Thyroid gland (tissue), 4 donors: ENCODE measurements around the gene KMT5C. TPM values are rescaled to one million over a fixed set of nuclear protein-coding genes. Genes with fewer than 3 reads are reported as not detected.

Source experiments
- DNase-seq, 2 donors: peaks; one replicate each; pipeline ENCODE4 v3.0.0-alpha.2; 2019
- H3K27ac ChIP-seq, 3 donors: fragments of 200-600 bp; sonication (generic); 1 replicate in 2 of 3; 2 replicates in 1 of 3; pipeline ENCODE4 v1.5.1; 2016 to 2019; ENCODE audit warnings: mild to moderate bottlenecking in 1 of 3, moderate library complexity in 1 of 3
- H3K27me3 ChIP-seq: fragments of 200-600 bp; sonication (generic); one replicate; pipeline ENCODE4 v1.5.1; 2019
- H3K36me3 ChIP-seq, 2 donors: fragments of 200-600 bp; sonication (generic); one replicate each; pipeline ENCODE4 v1.5.1; 2016 to 2019
- H3K4me1 ChIP-seq, 2 donors: fragments of 200-600 bp; sonication (generic); one replicate each; pipeline ENCODE4 v1.5.1; 2017 to 2019
- H3K4me3 ChIP-seq, 3 donors: fragments of 200-600 bp; sonication (generic); replicated peaks in 1 of 3; 1 replicate in 2 of 3; 2 replicates in 1 of 3; pipeline ENCODE4 v1.5.1; 2016; ENCODE audit warnings: mild to moderate bottlenecking in 1 of 3
- H3K9me3 ChIP-seq: fragments of 200-600 bp; sonication (generic); one replicate; pipeline ENCODE4 v1.5.1; 2017
- POLR2A ChIP-seq, 2 donors: fragments of 450-650 bp; IDR thresholded peaks; one replicate each; pipeline ENCODE4 v1.6.1; 2017; ENCODE audit warnings: antibody characterized with exemption in 2 of 2, mild to moderate bottlenecking in 2 of 2, moderate library complexity in 1 of 2
- WGBS, 2 donors: methylation state at CpG; one replicate each; pipeline ENCODE4 v1.1.5; 2017; 5-methylcytosine and 5-hydroxymethylcytosine counted together
- intact Hi-C: fragments of 100-400 bp; cut with DNase I; formaldehyde crosslinking; loops from one replicate; pipeline ENCODE4 v1.15.1; 2023
- total RNA-seq, 4 donors: library from RNA; depleted of rRNA; stranded (reverse); fragments of >200 nt; gene quantifications; one replicate each; pipeline ENCODE4 v1.2.3, GENCODE V29; 2016
- TF ChIP-seq, protein P1 (sequence below), 6 experiments: fragments of 200-600 bp in 3 of 6; fragments of 450-650 bp in 3 of 6; sonication (generic) in 3 of 6; IDR thresholded peaks; one replicate each; pipeline ENCODE4 v1.5.1; 2016 to 2019; ENCODE audit warnings: antibody characterized with exemption in 6 of 6, mild to moderate bottlenecking in 2 of 6, inconsistent platforms in 1 of 6, moderate library complexity in 1 of 6

KMT5C gene
- total RNA-seq, 4 donors from 2014 or later: 7.5 to 22.0 (median 15.4) TPM

DNA sequence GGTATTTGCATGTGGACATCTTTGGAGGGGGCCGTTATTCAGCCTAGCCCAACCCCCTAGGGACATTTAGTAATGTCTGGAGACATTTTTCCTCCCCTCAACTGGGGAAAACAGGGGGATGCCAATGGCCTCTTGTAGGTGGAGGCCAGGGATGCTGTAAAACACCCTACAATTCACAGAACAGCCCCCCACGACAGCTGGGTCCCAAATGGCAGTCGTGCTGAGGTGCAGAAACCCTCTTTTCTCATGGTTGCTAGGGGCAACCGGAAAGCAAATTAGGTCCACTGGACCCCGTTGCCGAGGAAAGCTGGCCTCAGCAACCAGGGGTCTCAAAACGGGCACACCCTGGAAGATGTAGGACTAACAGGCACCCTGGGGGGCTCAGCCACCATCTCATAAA lies 29.2 kb upstream of the KMT5C start:
- intact Hi-C loops: no loop called here
- no peaks in the 10 kb centered on the region for H3K9me3 ChIP-seq
- no peak for DNase-seq
- no peak overlapping the region for H3K4me3 ChIP-seq
- H3K27ac ChIP-seq: no peak overlapping the region
- WGBS, 2 donors: 76 to 89% methylated on average over 4 to 7 of the region's 7 CpGs
- H3K4me1 ChIP-seq: no peaks in the 10 kb centered on the region
- TF ChIP-seq, protein P1, sequence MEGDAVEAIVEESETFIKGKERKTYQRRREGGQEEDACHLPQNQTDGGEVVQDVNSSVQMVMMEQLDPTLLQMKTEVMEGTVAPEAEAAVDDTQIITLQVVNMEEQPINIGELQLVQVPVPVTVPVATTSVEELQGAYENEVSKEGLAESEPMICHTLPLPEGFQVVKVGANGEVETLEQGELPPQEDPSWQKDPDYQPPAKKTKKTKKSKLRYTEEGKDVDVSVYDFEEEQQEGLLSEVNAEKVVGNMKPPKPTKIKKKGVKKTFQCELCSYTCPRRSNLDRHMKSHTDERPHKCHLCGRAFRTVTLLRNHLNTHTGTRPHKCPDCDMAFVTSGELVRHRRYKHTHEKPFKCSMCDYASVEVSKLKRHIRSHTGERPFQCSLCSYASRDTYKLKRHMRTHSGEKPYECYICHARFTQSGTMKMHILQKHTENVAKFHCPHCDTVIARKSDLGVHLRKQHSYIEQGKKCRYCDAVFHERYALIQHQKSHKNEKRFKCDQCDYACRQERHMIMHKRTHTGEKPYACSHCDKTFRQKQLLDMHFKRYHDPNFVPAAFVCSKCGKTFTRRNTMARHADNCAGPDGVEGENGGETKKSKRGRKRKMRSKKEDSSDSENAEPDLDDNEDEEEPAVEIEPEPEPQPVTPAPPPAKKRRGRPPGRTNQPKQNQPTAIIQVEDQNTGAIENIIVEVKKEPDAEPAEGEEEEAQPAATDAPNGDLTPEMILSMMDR (IDR thresholded peaks at IDR 0.05): no peak
- no peak for TF ChIP-seq POLR2A (IDR thresholded peaks at IDR 0.05)
- no peaks in the 10 kb centered on the region for H3K27me3 ChIP-seq
- no peaks in the 10 kb centered on the region for H3K36me3 ChIP-seq

DNA sequence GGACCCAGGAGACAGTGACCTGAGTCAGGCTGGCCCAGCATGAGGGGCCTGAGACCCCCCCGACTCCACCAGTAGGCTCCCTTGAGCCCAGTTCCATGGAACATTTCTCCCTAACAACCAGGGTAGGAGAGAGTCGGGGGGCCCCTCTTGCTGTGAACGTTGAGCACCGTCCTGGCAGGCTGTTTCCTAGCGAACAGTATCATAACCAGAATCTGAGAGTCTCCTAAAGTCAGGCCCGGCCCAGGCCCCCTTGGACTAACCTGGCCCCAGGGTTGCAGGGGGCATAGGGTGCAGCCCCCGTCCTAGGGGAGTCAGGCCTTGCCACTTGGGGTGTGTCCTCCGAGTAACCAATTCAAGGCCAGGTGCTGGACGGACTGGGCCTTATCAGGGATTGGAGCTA lies 28.3 kb upstream of the KMT5C start:
- no peaks in the 10 kb centered on the region for H3K27me3 ChIP-seq
- 83 to 94% methylated on average over 3 to 8 of the region's 9 CpGs for WGBS, 2 donors
- intact Hi-C loops: no loop called here
- no peak for TF ChIP-seq POLR2A (IDR thresholded peaks at IDR 0.05)
- TF ChIP-seq, protein P1 (IDR thresholded peaks at IDR 0.05): no peak
- H3K36me3 ChIP-seq: no peaks in the 10 kb centered on the region
- no peak for DNase-seq
- no peak overlapping the region for H3K27ac ChIP-seq
- H3K4me1 ChIP-seq: no peaks in the 10 kb centered on the region
- no peak overlapping the region for H3K4me3 ChIP-seq
- H3K9me3 ChIP-seq: no peaks in the 10 kb centered on the region

DNA sequence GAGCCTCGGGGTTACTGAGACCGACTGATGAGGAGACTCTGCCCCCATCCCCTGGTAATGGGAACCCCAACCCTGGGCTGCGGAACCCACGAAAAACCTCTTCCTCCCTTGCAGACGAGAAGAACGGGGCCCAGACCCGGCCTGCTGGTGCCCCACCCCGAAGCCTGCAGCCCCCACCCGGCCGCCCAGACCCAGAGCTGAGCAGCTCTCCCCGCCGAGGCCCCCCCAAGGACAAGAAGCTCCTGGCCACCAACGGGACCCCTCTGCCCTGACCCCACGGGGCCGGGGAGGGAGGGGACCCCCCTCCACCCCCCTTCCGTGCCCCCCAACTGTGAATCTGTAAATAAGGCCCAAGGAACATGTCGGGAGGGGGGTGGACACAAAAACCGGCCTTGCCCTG lies 27.9 kb upstream of the KMT5C start:
- H3K4me3 ChIP-seq: no peak overlapping the region
- TF ChIP-seq, protein P1 (IDR thresholded peaks at IDR 0.05): no peak
- TF ChIP-seq POLR2A (IDR thresholded peaks at IDR 0.05): no peak

DNA sequence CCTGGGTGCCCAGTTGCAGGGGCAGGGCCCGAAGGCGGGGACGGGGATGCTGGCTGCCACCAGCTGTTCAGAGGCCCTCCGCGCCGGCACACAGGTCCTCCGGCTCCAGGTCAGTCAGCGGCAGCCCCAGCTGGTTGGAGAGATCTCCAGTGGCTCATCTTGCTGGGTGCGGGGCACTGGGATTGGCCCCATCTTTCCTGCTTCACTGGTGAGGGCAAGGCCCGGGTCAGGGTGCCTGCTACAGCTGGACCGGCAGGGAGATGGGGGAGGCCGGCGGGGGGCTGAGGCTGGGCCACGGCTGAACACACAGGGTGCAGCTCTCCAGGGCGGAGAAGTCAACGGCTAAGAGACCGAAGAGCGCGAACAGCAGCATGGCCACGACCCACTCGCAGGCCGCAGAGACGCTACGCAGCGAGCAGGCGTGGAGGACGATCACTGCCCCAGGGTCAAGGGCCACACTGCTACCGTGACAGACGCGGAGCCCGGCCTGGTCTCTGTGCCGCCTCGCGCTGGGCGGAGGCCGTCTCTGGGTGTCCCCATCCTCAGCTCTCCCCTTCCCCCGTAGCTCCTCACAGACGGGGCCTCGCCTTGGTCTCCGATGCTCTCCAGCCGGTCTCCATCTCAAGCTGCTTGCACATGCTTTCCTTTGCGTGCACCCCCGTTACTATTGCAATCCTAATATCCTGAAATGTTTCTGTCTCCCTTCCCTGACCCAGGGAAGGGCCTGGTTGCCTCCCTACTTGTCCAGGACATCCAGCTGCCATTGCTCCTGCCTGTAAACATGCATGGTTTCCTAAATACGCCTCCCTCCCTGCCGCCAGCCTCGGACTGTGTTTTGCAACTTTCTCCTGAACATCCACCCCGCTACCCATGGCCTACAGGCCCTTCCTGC lies 26.8 kb upstream of the KMT5C start:
- H3K36me3 ChIP-seq: no peaks in the 10 kb centered on the region
- DNase-seq: no peak
- 84 to 86% methylated on average over 44 to 47 of the region's 47 CpGs for WGBS, 2 donors
- no peak overlapping the region for H3K27ac ChIP-seq
- H3K4me1 ChIP-seq: no peaks in the 10 kb centered on the region
- H3K27me3 ChIP-seq: no peaks in the 10 kb centered on the region
- no peaks in the 10 kb centered on the region for H3K9me3 ChIP-seq
- intact Hi-C loops: no loop called here
- H3K4me3 ChIP-seq: no peak overlapping the region
- TF ChIP-seq, protein P1 (IDR thresholded peaks at IDR 0.05): no peak
- no peak for TF ChIP-seq POLR2A (IDR thresholded peaks at IDR 0.05)

More for the DNA sequence above, 27.9 kb upstream of the KMT5C start:
- DNase-seq: no peak
- 94 to 96% methylated on average over 4 to 6 of the region's 18 CpGs for WGBS, 2 donors
- no peaks in the 10 kb centered on the region for H3K4me1 ChIP-seq
- H3K9me3 ChIP-seq: no peaks in the 10 kb centered on the region
- H3K27me3 ChIP-seq: no peaks in the 10 kb centered on the region
- no peak overlapping the region for H3K27ac ChIP-seq
- intact Hi-C loops: no loop called here
- H3K36me3 ChIP-seq: no peaks in the 10 kb centered on the region

DNA sequence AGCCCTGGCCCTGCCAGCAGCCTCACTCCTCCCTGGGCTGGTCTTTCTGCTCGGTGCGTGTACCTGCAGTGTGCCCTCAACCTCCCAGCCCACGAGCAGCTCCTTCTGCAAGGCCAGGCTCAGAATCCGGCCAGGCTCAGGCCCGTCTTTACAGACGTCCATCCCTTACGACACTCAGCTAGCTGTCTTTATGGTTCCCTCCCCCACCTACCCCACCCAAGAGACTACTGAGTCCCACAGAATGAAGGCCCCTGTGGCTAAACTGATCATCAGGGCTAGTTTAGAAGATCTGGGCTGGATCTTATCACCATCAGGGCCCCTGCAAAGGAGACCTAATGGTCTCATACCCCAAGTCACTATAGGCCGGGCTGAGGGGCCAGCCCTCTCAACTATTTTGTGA lies 25.3 kb upstream of the KMT5C start:
- H3K27me3 ChIP-seq: no peaks in the 10 kb centered on the region
- no peak overlapping the region for H3K4me3 ChIP-seq
- intact Hi-C loops: no loop called here
- no peaks in the 10 kb centered on the region for H3K4me1 ChIP-seq
- no peak overlapping the region for H3K27ac ChIP-seq
- no peaks in the 10 kb centered on the region for H3K36me3 ChIP-seq
- TF ChIP-seq POLR2A (IDR thresholded peaks at IDR 0.05): no peak
- TF ChIP-seq, protein P1 (IDR thresholded peaks at IDR 0.05): no peak
- DNase-seq: no peak
- WGBS, 2 donors: 84 to 92% methylated on average over 8 of the region's 8 CpGs
- no peaks in the 10 kb centered on the region for H3K9me3 ChIP-seq
